Heart left ventricle (tissue), 16 donors: ENCODE results near the gene ZNF664. TPM values are rescaled to one million over a fixed set of nuclear protein-coding genes. Genes with fewer than 3 reads are reported as not detected.

Source experiments
- ATAC-seq, 4 donors: fragments of 200-7000 bp; cut with Tn5 transposase; one replicate each; pipeline ENCODE4 v1.9.1; 2020 to 2022; ENCODE audit warnings: moderate library complexity in 4 of 4, mild to moderate bottlenecking in 3 of 4, moderate number of reproducible peaks in 1 of 4
- DNase-seq, 5 donors: peaks; one replicate each; pipeline ENCODE4 v3.0.0-alpha.2; 2020
- H3K27ac ChIP-seq, 12 donors: fragments of 200-600 bp; sonication (generic) in 4 of 12; one replicate each; pipeline versions ENCODE4 v1.5.0 to v1.8.0; 2016 to 2022; ENCODE audit warnings: mild to moderate bottlenecking in 2 of 12
- H3K27me3 ChIP-seq, 9 donors: fragments of 200-600 bp; sonication (generic) in 2 of 9; one replicate each; pipeline versions ENCODE4 v1.5.1 to v1.8.0; 2016 to 2022; ENCODE audit warnings: mild to moderate bottlenecking in 3 of 9
- H3K36me3 ChIP-seq, 9 donors: fragments of 200-600 bp; sonication (generic) in 2 of 9; one replicate each; pipeline versions ENCODE4 v1.5.0 to v1.8.0; 2018 to 2022; ENCODE audit warnings: mild to moderate bottlenecking in 2 of 9
- H3K4me1 ChIP-seq, 12 donors: fragments of 200-600 bp; sonication (generic) in 4 of 12; one replicate each; pipeline versions ENCODE4 v1.5.0 to v1.8.0; 2016 to 2022; ENCODE audit warnings: mild to moderate bottlenecking in 3 of 12
- H3K4me3 ChIP-seq, 12 donors: fragments of 200-600 bp; sonication (generic) in 4 of 12; one replicate each; pipeline versions ENCODE4 v1.5.0 to v1.8.0; 2017 to 2022; ENCODE audit warnings: mild to moderate bottlenecking in 9 of 12, moderate library complexity in 4 of 12
- H3K9me3 ChIP-seq, 12 donors: fragments of 200-600 bp; sonication (generic) in 4 of 12; one replicate each; pipeline versions ENCODE4 v1.5.0 to v1.8.0; 2016 to 2022; ENCODE audit warnings: mild to moderate bottlenecking in 1 of 12
- CTCF ChIP-seq, 12 donors: fragments of 200-600 bp; sonication (generic) in 4 of 12; IDR thresholded peaks; one replicate each; pipeline versions ENCODE4 v1.5.0 to v1.8.0; 2018 to 2022; ENCODE audit warnings: antibody characterized with exemption in 12 of 12, mild to moderate bottlenecking in 5 of 12
- POLR2A ChIP-seq, 2 donors: fragments of 450-650 bp; IDR thresholded peaks; one replicate each; pipeline ENCODE4 v1.6.1; 2017; ENCODE audit warnings: antibody characterized with exemption in 2 of 2, mild to moderate bottlenecking in 2 of 2, moderate library complexity in 2 of 2
- WGBS, 4 donors: extraction: QIAGEN DNeasy Blood & Tissue Kit in 2 of 4; methylation state at CpG; one replicate each; pipeline versions ENCODE4 v1.1.5 to v1.1.7; 2013 to 2018; 5-methylcytosine and 5-hydroxymethylcytosine counted together
- intact Hi-C, 10 donors: fragments of 100-400 bp; cut with DNase I; formaldehyde crosslinking; loops; one replicate each; pipeline versions ENCODE4 v1.11.1 to v1.14.2; 2022
- polyA plus RNA-seq, 2 donors: library from polyadenylated mRNA; stranded (reverse); fragments of 200-250 nt; gene quantifications; one replicate each; pipeline ENCODE4 v1.2.3, GENCODE V29; 2013
- total RNA-seq, 9 donors: library from RNA; depleted of rRNA in 2 of 9; stranded (reverse); fragments of >200 nt in 2 of 9; fragmentation: NEBNext Ultra II Directional in 3 of 9; extraction: Animal tissue kit (Norgen Biotek cat#: 25700) in 3 of 9; gene quantifications; one replicate each; pipeline versions ENCODE4 v1.1.0 to v1.2.4, GENCODE V29; 2016 to 2023
- donor health status: ischemic (EF 13 %, LVEDD 7.1; RV severe dilation, severe dysfunction).
- donor health status: healthy with polysubstance abuse.
- donor health status: DM: no; HTN: yes; CAD: no.
- donor health status: DM: no; HTN: no; CAD: no.
- donor health status: ischemic (EF 25% LVEDD 6.9; RV normal size, moderate dysfunction).
- donor health status: ischemic (EF 25% LVEDD 5.7; RV mildly dilated, moderate dysfunction).
- donor health status: healthy.
- donor health status: DM: yes; HTN: yes; CAD: no.
- donor health status: ischemic (EF 35%, LVEDD 5.7; RV mildly dilated, moderate dysfunction).
- donor health status: nonischemic (EF 11% LVEDD 7.7; RV severe dilation, severe dysfunction).
- donor health status: DM: yes; HTN: yes; CAD: no.
- donor health status: PGD.
- donor health status: ischemic (EF 29% LVEDD 5.4; RV normal size, mild dysfunction).
- donor health status: nonischemic (EF 23%, LVEDD 6.1; RV moderate dilation, normal function).

ZNF664 gene
- total and polyA plus RNA-seq, 11 donors: 43.1 to 104 (median 73.3) TPM

- WGBS, 4 donors: 66 to 74% (median 71%) methylated on average over 3 of the region's 3 CpGs
- no peak for ATAC-seq
- intact Hi-C loops: loop anchor here in 8 of 10 donors (5.0 to 10.0 kb wide), 6 partner anchors 283 to 866 kb away; partner anchors contain the start of gene NCOR2 (in 2 of the 8)
These were observed 66.3 kb downstream of the ZNF664 start for GRCh38 chr12:124039276-124039675.

DNA sequence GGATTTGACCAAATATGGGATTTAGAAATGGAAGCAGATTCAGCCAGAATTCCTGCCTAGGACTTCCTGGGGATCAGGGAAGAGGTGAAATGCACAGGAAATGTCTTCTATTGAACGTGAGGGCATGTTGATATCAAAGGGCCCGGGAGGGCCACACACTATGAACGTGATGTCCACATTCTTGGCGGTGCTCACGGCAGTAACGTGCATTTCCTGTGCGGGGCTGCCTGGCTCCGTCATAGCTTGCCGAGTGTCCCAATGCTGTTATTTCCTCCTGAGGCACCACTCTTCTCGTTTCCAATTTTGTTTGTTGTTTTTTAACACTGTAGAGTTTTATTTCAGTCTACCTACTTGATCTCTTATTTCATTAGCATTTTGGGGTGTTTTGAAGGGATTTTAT lies 67.3 kb downstream of the ZNF664 start:
- peak in 1 of 4 donors; percentile 39 for ATAC-seq
- intact Hi-C loops: loop anchor here in 1 of 10 donors (5.0 kb wide), 1 partner anchor 277 kb away; no protein-coding TSS in a partner anchor

More at GRCh38 chr12:124039276-124039675, 66.3 kb downstream of the ZNF664 start:
- no peak for DNase-seq
- TF ChIP-seq CTCF (IDR thresholded peaks at IDR 0.05) (no peak), POLR2A (IDR thresholded peaks at IDR 0.05) (no peak)
- no peak overlapping the region for H3K4me3 ChIP-seq
- H3K9me3 ChIP-seq: no peaks in the 10 kb centered on the region
- H3K36me3 ChIP-seq: no peaks in the 10 kb centered on the region
- no peak overlapping the region for H3K27ac ChIP-seq
- peaks cover 0 to 9% (median 0%) of the 10 kb centered on the region in 12 donors for H3K4me1 ChIP-seq
- H3K27me3 ChIP-seq: no peaks in the 10 kb centered on the region

GRCh38 chr12:124040737-124041136 lies 67.7 kb downstream of the ZNF664 start:
- WGBS, 4 donors: 79 to 84% (median 81%) methylated on average over 2 of the region's 2 CpGs
- intact Hi-C loops: loop anchor here in 1 of 10 donors (5.0 kb wide), 1 partner anchor 277 kb away; no protein-coding TSS in a partner anchor
- TF ChIP-seq POLR2A (IDR thresholded peaks at IDR 0.05): no peak
- no peak for TF ChIP-seq CTCF (IDR thresholded peaks at IDR 0.05)

More for the DNA sequence above, 67.3 kb downstream of the ZNF664 start:
- Histone ChIP-seq H3K4me1 (peaks cover 0 to 9% (median 0%) of the 10 kb centered on the region in 12 donors), H3K27me3 (no peaks in the 10 kb centered on the region), H3K36me3 (no peaks in the 10 kb centered on the region), H3K9me3 (no peaks in the 10 kb centered on the region), H3K27ac (no peak overlapping the region), H3K4me3 (no peak overlapping the region)
- TF ChIP-seq CTCF (IDR thresholded peaks at IDR 0.05) (no peak), POLR2A (IDR thresholded peaks at IDR 0.05) (no peak)
- DNase-seq: no peak
- WGBS, 4 donors: 46 to 57% (median 53%) methylated on average over 10 of the region's 10 CpGs

DNA sequence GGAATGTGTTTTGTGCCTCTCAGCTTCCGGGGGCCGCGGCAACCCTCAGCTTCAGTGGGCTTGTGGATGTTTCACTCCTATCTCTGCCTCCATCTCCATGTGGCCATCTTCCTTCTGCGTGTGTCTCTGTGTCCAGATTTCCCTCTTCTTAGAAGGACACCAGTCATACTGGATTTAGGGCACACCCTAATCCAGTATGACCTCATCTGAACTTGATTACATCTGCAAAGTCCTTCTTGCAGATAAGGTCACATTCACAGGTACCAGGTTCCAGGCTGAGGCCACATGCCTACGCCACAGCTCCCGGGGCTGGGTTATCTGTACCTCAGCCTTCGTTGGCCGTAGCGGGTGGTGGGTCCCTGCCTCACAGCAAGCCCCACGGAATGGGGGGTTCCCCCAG lies 68.9 kb downstream of the ZNF664 start:
- H3K36me3 ChIP-seq: no peaks in the 10 kb centered on the region
- TF ChIP-seq CTCF (IDR thresholded peaks at IDR 0.05) (no peak), POLR2A (IDR thresholded peaks at IDR 0.05) (no peak)
- no peak overlapping the region for H3K27ac ChIP-seq
- no peak overlapping the region for H3K4me3 ChIP-seq
- WGBS, 4 donors: 81 to 96% (median 92%) methylated on average over 8 to 10 of the region's 10 CpGs
- intact Hi-C loops: loop anchor here in 1 of 10 donors (5.0 kb wide), 1 partner anchor 275 kb away; no protein-coding TSS in a partner anchor
- peaks cover 0 to 6% (median under 1%) of the 10 kb centered on the region in 12 donors for H3K9me3 ChIP-seq
- DNase-seq (no peak), ATAC-seq (no peak)
- H3K27me3 ChIP-seq: no peaks in the 10 kb centered on the region
- peaks cover 0 to 9% (median 0%) of the 10 kb centered on the region in 12 donors for H3K4me1 ChIP-seq

More at GRCh38 chr12:124040737-124041136, 67.7 kb downstream of the ZNF664 start:
- Histone ChIP-seq H3K36me3 (no peaks in the 10 kb centered on the region), H3K4me3 (no peak overlapping the region), H3K27me3 (no peaks in the 10 kb centered on the region), H3K9me3 (no peaks in the 10 kb centered on the region), H3K4me1 (peaks cover 0 to 9% (median 0%) of the 10 kb centered on the region in 12 donors), H3K27ac (no peak overlapping the region)
- ATAC-seq (no peak), DNase-seq (no peak)
